ENCODE measurements around the gene KCNQ2.

DNA sequence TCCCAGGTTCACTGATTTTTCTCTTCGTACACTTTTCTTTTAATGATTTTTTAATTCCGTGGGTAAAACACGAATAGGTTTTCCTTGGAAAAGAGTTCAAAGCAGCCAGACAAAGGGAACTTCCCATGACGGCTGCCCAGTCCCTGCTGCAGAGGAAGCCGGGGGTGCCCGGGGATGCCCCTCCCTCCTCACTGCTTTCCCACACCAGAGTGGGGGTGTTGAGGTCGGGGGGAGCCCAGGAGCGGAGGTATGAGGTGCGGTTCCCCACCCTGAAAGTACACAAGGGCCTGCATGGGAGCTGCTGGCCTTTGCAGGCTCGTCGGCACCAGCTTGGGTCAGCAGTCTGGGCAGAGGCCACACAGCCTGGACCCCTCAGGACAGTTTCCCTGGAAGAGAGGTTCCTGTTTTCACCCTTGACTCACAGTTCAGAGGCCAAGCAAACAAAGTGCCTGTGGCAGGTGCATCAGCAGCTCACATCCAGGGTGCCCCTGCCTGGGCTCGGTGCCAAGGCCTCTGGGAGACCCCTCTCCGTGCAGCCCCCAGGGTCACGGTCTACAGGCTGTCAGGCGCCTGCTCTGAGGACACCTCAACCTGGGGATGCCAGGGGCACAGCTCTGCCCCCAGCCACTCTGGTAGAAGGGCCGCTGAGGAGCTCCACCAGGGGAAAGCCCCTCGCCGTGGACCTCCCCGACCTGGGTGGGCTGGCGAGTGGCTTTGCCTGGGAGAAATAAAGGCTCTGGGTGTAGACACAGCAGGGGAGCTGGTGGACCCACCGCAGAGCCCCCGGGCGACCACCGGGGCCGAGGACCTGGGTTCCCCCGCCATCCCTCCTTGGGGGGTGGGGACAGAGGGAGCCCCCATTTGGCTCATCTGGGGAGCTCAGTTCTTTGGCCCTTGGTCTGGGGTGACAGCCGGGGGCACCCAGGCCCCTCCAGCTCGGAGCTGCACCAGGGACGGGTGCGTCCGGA lies 95.9 kb downstream of the KCNQ2 start:
- TF ChIP-seq, protein P1, sequence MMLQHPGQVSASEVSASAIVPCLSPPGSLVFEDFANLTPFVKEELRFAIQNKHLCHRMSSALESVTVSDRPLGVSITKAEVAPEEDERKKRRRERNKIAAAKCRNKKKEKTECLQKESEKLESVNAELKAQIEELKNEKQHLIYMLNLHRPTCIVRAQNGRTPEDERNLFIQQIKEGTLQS (IDR thresholded peaks at IDR 0.05): no peak
- TF ChIP-seq, protein P2, sequence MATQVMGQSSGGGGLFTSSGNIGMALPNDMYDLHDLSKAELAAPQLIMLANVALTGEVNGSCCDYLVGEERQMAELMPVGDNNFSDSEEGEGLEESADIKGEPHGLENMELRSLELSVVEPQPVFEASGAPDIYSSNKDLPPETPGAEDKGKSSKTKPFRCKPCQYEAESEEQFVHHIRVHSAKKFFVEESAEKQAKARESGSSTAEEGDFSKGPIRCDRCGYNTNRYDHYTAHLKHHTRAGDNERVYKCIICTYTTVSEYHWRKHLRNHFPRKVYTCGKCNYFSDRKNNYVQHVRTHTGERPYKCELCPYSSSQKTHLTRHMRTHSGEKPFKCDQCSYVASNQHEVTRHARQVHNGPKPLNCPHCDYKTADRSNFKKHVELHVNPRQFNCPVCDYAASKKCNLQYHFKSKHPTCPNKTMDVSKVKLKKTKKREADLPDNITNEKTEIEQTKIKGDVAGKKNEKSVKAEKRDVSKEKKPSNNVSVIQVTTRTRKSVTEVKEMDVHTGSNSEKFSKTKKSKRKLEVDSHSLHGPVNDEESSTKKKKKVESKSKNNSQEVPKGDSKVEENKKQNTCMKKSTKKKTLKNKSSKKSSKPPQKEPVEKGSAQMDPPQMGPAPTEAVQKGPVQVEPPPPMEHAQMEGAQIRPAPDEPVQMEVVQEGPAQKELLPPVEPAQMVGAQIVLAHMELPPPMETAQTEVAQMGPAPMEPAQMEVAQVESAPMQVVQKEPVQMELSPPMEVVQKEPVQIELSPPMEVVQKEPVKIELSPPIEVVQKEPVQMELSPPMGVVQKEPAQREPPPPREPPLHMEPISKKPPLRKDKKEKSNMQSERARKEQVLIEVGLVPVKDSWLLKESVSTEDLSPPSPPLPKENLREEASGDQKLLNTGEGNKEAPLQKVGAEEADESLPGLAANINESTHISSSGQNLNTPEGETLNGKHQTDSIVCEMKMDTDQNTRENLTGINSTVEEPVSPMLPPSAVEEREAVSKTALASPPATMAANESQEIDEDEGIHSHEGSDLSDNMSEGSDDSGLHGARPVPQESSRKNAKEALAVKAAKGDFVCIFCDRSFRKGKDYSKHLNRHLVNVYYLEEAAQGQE (IDR thresholded peaks at IDR 0.05): no peak
- TF ChIP-seq, protein P3, sequence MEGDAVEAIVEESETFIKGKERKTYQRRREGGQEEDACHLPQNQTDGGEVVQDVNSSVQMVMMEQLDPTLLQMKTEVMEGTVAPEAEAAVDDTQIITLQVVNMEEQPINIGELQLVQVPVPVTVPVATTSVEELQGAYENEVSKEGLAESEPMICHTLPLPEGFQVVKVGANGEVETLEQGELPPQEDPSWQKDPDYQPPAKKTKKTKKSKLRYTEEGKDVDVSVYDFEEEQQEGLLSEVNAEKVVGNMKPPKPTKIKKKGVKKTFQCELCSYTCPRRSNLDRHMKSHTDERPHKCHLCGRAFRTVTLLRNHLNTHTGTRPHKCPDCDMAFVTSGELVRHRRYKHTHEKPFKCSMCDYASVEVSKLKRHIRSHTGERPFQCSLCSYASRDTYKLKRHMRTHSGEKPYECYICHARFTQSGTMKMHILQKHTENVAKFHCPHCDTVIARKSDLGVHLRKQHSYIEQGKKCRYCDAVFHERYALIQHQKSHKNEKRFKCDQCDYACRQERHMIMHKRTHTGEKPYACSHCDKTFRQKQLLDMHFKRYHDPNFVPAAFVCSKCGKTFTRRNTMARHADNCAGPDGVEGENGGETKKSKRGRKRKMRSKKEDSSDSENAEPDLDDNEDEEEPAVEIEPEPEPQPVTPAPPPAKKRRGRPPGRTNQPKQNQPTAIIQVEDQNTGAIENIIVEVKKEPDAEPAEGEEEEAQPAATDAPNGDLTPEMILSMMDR (IDR thresholded peaks at IDR 0.05; ENCODE audit: low read depth, low read length, missing input control): no peak
- TF ChIP-seq RAD21 (IDR thresholded peaks at IDR 0.05) (no peak), JUND (IDR thresholded peaks at IDR 0.05) (no peak)
